SIG-M5 treated with dmso at 0.1 percent for 504 hours (cell line): Measurements from ENCODE around the gene EXOC3L2.

Experiments used
- DNase-seq: peaks from one replicate; lab custom pipeline; 2025; ENCODE audit not compliant: unreplicated experiment; lab: John Stamatoyannopoulos, UW

Gene EXOC3L2

DNA sequence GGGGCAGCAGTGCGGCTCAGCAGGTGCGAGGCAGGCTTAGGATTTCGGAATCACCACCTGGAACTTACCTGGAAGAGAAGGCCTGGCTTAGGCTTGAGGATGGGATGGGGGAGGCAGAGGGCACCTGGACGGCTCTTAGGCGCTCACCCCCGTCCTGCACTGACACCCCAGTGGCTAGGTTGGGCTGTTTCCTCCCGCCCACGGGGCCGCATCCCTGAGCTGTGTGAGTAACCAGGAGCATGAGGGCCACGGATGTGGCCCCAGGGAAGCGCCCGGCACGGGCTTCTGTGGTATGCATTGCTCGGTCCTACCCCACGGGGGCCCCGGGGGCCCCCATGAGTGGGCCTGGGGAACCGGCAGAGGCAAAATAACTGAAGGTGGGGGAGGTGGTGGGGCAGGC is 82.1 kb downstream of the EXOC3L2 start:
- no peak for DNase-seq

DNA sequence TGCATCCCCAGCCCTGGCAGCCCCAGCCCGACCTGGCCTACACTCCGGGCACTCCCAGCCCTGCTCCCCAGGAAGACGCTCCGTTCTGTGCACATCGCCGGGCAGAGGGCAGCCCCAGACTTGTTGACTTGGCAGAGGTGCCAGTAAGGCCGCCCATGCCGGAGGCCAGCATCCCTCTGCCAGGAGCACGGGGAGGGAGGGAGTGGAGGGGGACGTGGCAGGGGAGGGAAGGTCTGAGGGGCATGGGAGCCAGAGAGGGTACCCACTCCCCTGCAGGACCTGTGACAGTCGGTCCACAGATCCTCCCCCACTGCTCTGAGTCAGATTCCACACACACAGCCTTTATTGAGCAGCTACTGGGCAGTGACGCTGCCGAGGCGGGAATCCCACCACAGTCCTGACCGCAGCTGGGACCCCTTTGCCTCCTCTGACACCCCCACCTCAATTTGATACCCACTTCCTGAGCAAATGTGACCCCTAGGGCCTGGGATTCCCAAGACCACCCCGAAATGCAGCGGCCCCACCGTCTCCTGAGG is 82.5 kb downstream of the EXOC3L2 start:
- DNase-seq: peak; percentile 51
